OCI-LY7 (cell line): ENCODE measurements around the gene RNASEH1. TPM values are rescaled to one million over a fixed set of nuclear protein-coding genes. Genes with fewer than 3 reads are reported as not detected.

Source experiments
- BruUV-seq: library from RNA; stranded (reverse); fragments of 400-500 nt; replicated peaks from 2 replicates; lab custom pipeline; 2021; lab: Mats Ljungman, UMichigan
- CTCF ChIA-PET: fragments of 300-600 bp; sonication (Branson Sonifier 250); formaldehyde crosslinking; loops from one replicate; lab custom pipeline; 2022; ENCODE audit warnings: antibody characterized with exemption; ENCODE audit not compliant: unreplicated experiment; lab: Charles Lee
- POLR2A ChIA-PET: fragments of 300-600 bp; sonication (Branson Sonifier 250); formaldehyde crosslinking; loops from one replicate; lab custom pipeline; 2022; ENCODE audit warnings: antibody characterized with exemption; lab: Charles Lee
- DNase-seq: peaks from one replicate; pipeline ENCODE4 v3.0.0-alpha.2; 2015; ENCODE audit warnings: low spot score
- H2AFZ ChIP-seq: fragments of 200-600 bp; sonication (generic), shearing (Covaris generic); 2 replicates; pipeline ENCODE4 v1.6.1; 2014; ENCODE audit warnings: mild to moderate bottlenecking, antibody characterized with exemption, low read length, moderate library complexity
- H3K27ac ChIP-seq: fragments of 200-600 bp; sonication (generic); 2 replicates; pipeline ENCODE4 v1.5.1; 2014; ENCODE audit warnings: mixed run types, low read depth, mild to moderate bottlenecking, moderate library complexity, low read length, inconsistent platforms; ENCODE audit not compliant: poor library complexity, severe bottlenecking
- H3K36me3 ChIP-seq: fragments of 200-600 bp; sonication (generic); 2 replicates; pipeline ENCODE4 v1.6.1; 2014; ENCODE audit warnings: mild to moderate bottlenecking, antibody characterized with exemption, low read length, moderate library complexity, mixed read lengths; ENCODE audit not compliant: insufficient read depth
- H3K4me1 ChIP-seq: fragments of 200-600 bp; sonication (generic); 2 replicates; pipeline ENCODE4 v1.5.1; 2014; ENCODE audit warnings: mild to moderate bottlenecking, low read length; ENCODE audit not compliant: insufficient read depth, poor library complexity, severe bottlenecking
- H3K4me2 ChIP-seq: fragments of 200-600 bp; sonication (generic); 2 replicates; pipeline ENCODE4 v1.6.1; 2014; ENCODE audit warnings: mild to moderate bottlenecking, low read length
- H3K4me3 ChIP-seq: fragments of 200-600 bp; sonication (generic); 2 replicates; pipeline ENCODE4 v1.5.1; 2014; ENCODE audit warnings: mild to moderate bottlenecking, low read depth, low read length; ENCODE audit not compliant: poor library complexity, severe bottlenecking
- H3K79me2 ChIP-seq: fragments of 200-600 bp; sonication (generic); 2 replicates; pipeline ENCODE4 v1.6.1; 2016; ENCODE audit warnings: low read depth, mild to moderate bottlenecking, low read length, moderate library complexity, mixed read lengths; ENCODE audit not compliant: insufficient read depth
- H3K9me2 ChIP-seq: fragments of 200-600 bp; sonication (generic); 2 replicates; pipeline ENCODE4 v1.6.1; 2016; ENCODE audit warnings: mild to moderate bottlenecking, low read length, mixed read lengths; ENCODE audit not compliant: insufficient read depth
- H3K9me3 ChIP-seq: fragments of 200-600 bp; sonication (generic); 2 replicates; pipeline ENCODE4 v1.6.1; 2014; ENCODE audit warnings: mild to moderate bottlenecking, mixed run types, low read length, mixed read lengths
- H4K20me1 ChIP-seq: fragments of 200-600 bp; sonication (generic); 2 replicates; pipeline ENCODE4 v1.6.1; 2014; ENCODE audit warnings: mild to moderate bottlenecking, antibody characterized with exemption, low read length, moderate library complexity, mixed read lengths; ENCODE audit not compliant: insufficient read depth
- EZH2phosphoT487 ChIP-seq: fragments of 200-600 bp; sonication (generic); IDR thresholded peaks from 2 replicates; pipeline ENCODE4 v1.6.1; 2018; ENCODE audit warnings: low read depth, borderline replicate concordance, mild to moderate bottlenecking, mixed run types, antibody characterized with exemption, low read length, moderate library complexity, mixed read lengths
- intact Hi-C: fragments of 100-400 bp; cut with micrococcal nuclease; formaldehyde crosslinking; loops from one replicate; pipeline ENCODE4 v1.10.0; 2022; ENCODE audit not compliant: unreplicated experiment
- total RNA-seq, 2 experiments: library from RNA; depleted of rRNA in 1 of 2; stranded (reverse); fragments of >200 nt in 1 of 2; shearing (Covaris generic) in 1 of 2; gene quantifications; 2 replicates each; pipeline ENCODE4 v1.2.3, GENCODE V29; 2014 to 2022
- TF ChIP-seq, protein P1 (sequence below): fragments of 200-600 bp; sonication (generic); conservative IDR thresholded peaks from 2 replicates; pipeline ENCODE4 v1.5.1; 2014; ENCODE audit warnings: mild to moderate bottlenecking, antibody characterized with exemption, low read length, moderate library complexity, mixed read lengths

Gene RNASEH1
- total RNA-seq, 2 experiments from 2014 or later: 35.7 to 48.2 TPM

DNA sequence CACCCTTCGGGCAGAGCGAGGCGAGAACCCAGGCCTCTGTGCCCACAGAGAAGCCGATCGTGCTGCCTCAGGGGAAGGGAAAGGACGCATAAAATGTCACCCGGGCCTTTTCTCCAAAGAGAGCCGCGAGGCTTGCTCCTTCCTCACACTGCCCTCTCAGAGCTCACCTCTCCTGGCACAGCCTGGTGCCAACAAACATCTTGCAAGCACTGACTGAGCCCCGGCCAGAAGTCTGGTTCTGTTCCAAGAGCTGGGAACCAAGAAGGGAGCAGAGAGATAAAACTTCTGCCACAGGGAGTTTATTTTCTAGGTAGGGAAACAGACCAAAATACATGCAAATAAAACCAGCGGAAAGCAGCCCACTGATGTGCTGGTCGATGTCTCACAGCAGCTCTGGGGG is 25.2 kb downstream of the RNASEH1 start:
- Histone ChIP-seq H3K4me3 (no peak overlapping the region), H2AFZ (no peak overlapping the region), H3K4me2 (no peak overlapping the region), H3K9me2 (no peaks in the 10 kb centered on the region), H3K9me3 (peaks cover 17% of the 10 kb centered on the region), H4K20me1 (no peaks in the 10 kb centered on the region), H3K79me2 (no peaks in the 10 kb centered on the region), H3K4me1 (peaks cover 20% of the 10 kb centered on the region), H3K27ac (no peak overlapping the region), H3K36me3 (peaks cover 32% of the 10 kb centered on the region)
- no peak for DNase-seq
- BruUV-seq: no TSS peak
- intact Hi-C loops: no loop called here
- TF ChIP-seq, protein P1, sequence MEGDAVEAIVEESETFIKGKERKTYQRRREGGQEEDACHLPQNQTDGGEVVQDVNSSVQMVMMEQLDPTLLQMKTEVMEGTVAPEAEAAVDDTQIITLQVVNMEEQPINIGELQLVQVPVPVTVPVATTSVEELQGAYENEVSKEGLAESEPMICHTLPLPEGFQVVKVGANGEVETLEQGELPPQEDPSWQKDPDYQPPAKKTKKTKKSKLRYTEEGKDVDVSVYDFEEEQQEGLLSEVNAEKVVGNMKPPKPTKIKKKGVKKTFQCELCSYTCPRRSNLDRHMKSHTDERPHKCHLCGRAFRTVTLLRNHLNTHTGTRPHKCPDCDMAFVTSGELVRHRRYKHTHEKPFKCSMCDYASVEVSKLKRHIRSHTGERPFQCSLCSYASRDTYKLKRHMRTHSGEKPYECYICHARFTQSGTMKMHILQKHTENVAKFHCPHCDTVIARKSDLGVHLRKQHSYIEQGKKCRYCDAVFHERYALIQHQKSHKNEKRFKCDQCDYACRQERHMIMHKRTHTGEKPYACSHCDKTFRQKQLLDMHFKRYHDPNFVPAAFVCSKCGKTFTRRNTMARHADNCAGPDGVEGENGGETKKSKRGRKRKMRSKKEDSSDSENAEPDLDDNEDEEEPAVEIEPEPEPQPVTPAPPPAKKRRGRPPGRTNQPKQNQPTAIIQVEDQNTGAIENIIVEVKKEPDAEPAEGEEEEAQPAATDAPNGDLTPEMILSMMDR: no peak
- TF ChIP-seq EZH2phosphoT487: no peak
- POLR2A ChIA-PET: interaction anchor here (0.7 kb wide), 1 partner anchor 158 kb away, joined by 3 read pairs; no protein-coding TSS in a partner anchor
- CTCF ChIA-PET: interaction anchor here (0.5 kb wide), 1 partner anchor 24 kb away, joined by 12 read pairs; no protein-coding TSS in a partner anchor

DNA sequence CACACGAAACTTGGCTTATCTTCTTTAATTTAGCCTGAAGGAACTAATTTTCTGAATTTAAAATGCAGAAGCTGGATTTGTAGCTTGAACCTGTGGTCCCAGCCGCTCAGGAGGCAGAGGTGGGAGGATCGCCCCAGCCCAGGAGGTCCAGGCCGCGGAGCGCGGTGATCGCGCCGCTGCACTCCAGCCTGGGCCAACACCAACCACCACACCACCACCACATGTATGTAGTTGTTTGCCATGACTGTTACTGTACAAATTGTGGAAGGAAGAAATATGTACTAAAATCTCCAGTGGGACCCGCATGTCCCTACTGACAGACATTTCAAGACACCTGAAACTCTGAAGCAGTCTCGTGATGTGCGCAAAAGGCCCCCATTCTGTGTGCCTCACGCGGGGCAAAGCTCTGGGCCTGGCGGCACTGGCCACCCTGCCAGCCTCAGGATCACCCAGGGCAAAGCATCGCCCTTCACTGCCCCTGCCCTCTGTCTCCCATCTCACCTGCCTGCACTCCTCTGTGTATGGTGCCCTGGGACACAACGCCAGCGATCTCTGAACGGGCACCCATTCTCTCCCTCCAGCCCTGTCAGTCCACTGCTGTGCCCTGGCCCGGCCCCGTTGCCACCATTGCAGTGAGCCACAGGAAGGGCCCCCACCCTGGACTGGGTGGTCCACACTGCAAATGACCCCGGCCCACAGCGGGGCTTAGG is 28.7 kb downstream of the RNASEH1 start:
- H4K20me1 ChIP-seq: no peaks in the 10 kb centered on the region
- H3K79me2 ChIP-seq: no peaks in the 10 kb centered on the region
- intact Hi-C loops: no loop called here
- CTCF ChIA-PET: no interaction called here
- no peak overlapping the region for H3K4me3 ChIP-seq
- no peak for DNase-seq
- H3K4me2 ChIP-seq: no peak overlapping the region
- H3K36me3 ChIP-seq: peaks cover 27% of the 10 kb centered on the region
- H3K9me2 ChIP-seq: no peaks in the 10 kb centered on the region
- POLR2A ChIA-PET: no interaction called here
- no peak overlapping the region for H2AFZ ChIP-seq
- TF ChIP-seq, protein P1: no peak
- no peak for TF ChIP-seq EZH2phosphoT487
- no peak overlapping the region for H3K27ac ChIP-seq
- peaks cover 12% of the 10 kb centered on the region for H3K9me3 ChIP-seq
- no TSS peak for BruUV-seq
- no peaks in the 10 kb centered on the region for H3K4me1 ChIP-seq
